Measurements from ENCODE around the gene GPHN. TPM values are rescaled to one million over a fixed set of nuclear protein-coding genes. Genes with fewer than 3 reads are reported as not detected.

Gene GPHN
- total RNA-seq: 10 to 100 TPM; 24.4 to 45.1 (median 31.5) TPM

- Histone ChIP-seq H3K27me3 (no peaks in the 10 kb centered on the region), H3K27ac (peak within 1 kb of the TSS; percentile 86 to 93 (median 92)), H3K4me3 (peak within 1 kb of the TSS; percentile 75 to 95 (median 92)), H3K36me3 (no peaks in the 10 kb centered on the region), H3K9me3 (no peaks in the 10 kb centered on the region), H3K4me1 (peaks cover 8 to 20% (median 11%) of the 10 kb centered on the region in 4 donors)
- peak; percentile 98 to 99 for ATAC-seq (ENCODE audit: low FRiP score in 2 of 2)
- 1% methylated on average over 81 of the region's 91 CpGs; no CpG with 5 or more reads in 1 of the 2 donors for WGBS, 2 donors
- TF ChIP-seq POLR2A (IDR thresholded peaks at IDR 0.05) (peak in 3 of 4 donors; percentile 31 to 92 (median 82)), POLR2AphosphoS5 (IDR thresholded peaks at IDR 0.05) (peak; percentile 34 to 94), CTCF (IDR thresholded peaks at IDR 0.05) (peak in 4 of 6 experiments; percentile 19 to 48 (median 36)), EP300 (IDR thresholded peaks at IDR 0.05) (no peak)
- DNase-seq: peak; percentile 97 to 98
Observed at GRCh38 chr14:66507722-66508546, at the start of gene GPHN. Gene GPHN, plus strand, starts transcription at chr14:66508147.

- no peak for ATAC-seq (ENCODE audit: low FRiP score in 2 of 2)
- no peak overlapping the region for H3K4me3 ChIP-seq
Observed at GRCh38 chr14:66459603-66460002, 48.3 kb upstream of the GPHN start.

GRCh38 chr14:66464261-66464660 lies 43.7 kb upstream of the GPHN start:
- no peak for TF ChIP-seq EP300 (IDR thresholded peaks at IDR 0.05)
- TF ChIP-seq POLR2A (IDR thresholded peaks at IDR 0.05): no peak
- ATAC-seq (ENCODE audit: low FRiP score in 2 of 2): no peak
- Histone ChIP-seq H3K9me3 (no peaks in the 10 kb centered on the region), H3K4me3 (no peak overlapping the region), H3K36me3 (no peaks in the 10 kb centered on the region), H3K27me3 (no peaks in the 10 kb centered on the region), H3K27ac (no peak overlapping the region), H3K4me1 (no peaks in the 10 kb centered on the region)
- DNase-seq: no peak
- 96% methylated on average over 3 of the region's 3 CpGs for WGBS, 2 donors

More at GRCh38 chr14:66459603-66460002, 48.3 kb upstream of the GPHN start:
- no peak for TF ChIP-seq POLR2A (IDR thresholded peaks at IDR 0.05)
- Histone ChIP-seq H3K9me3 (no peaks in the 10 kb centered on the region), H3K36me3 (no peaks in the 10 kb centered on the region), H3K27ac (no peak overlapping the region), H3K27me3 (no peaks in the 10 kb centered on the region), H3K4me1 (no peaks in the 10 kb centered on the region)
- no peak for DNase-seq

GRCh38 chr14:66468778-66469367 lies 39.1 kb upstream of the GPHN start:
- no peaks in the 10 kb centered on the region for H3K36me3 ChIP-seq
- no peaks in the 10 kb centered on the region for H3K27me3 ChIP-seq
- no peak for ATAC-seq (ENCODE audit: low FRiP score in 2 of 2)
- WGBS, 2 donors: 83 to 95% methylated on average over 2 of the region's 2 CpGs
- no peak for DNase-seq
- H3K4me1 ChIP-seq: no peaks in the 10 kb centered on the region
- no peak overlapping the region for H3K27ac ChIP-seq
- TF ChIP-seq POLR2AphosphoS5 (IDR thresholded peaks at IDR 0.05) (no peak), POLR2A (IDR thresholded peaks at IDR 0.05) (no peak)
- H3K4me3 ChIP-seq: no peak overlapping the region
- H3K9me3 ChIP-seq: peaks cover 0 to 9% (median 5%) of the 10 kb centered on the region in 4 donors

GRCh38 chr14:66471584-66471983 lies 36.4 kb upstream of the GPHN start:
- H3K27ac ChIP-seq: no peak overlapping the region
- TF ChIP-seq POLR2AphosphoS5 (IDR thresholded peaks at IDR 0.05): no peak
- no peak for TF ChIP-seq CTCF (IDR thresholded peaks at IDR 0.05)
- TF ChIP-seq EP300 (IDR thresholded peaks at IDR 0.05): no peak
- TF ChIP-seq POLR2A (IDR thresholded peaks at IDR 0.05): no peak
- ATAC-seq (ENCODE audit: low FRiP score in 2 of 2): no peak
- H3K36me3 ChIP-seq: no peaks in the 10 kb centered on the region
- no peak for DNase-seq
- no peaks in the 10 kb centered on the region for H3K27me3 ChIP-seq
- peaks cover 0 to 9% (median 5%) of the 10 kb centered on the region in 4 donors for H3K9me3 ChIP-seq
- 74 to 83% methylated on average over 4 of the region's 4 CpGs for WGBS, 2 donors
- no peak overlapping the region for H3K4me3 ChIP-seq
- no peaks in the 10 kb centered on the region for H3K4me1 ChIP-seq

GRCh38 chr14:66472251-66472650 lies 35.7 kb upstream of the GPHN start:
- no peaks in the 10 kb centered on the region for H3K4me1 ChIP-seq

More at GRCh38 chr14:66472251-66472650, 35.7 kb upstream of the GPHN start:
- no peak for ATAC-seq (ENCODE audit: low FRiP score in 2 of 2)
- Histone ChIP-seq H3K27ac (no peak overlapping the region), H3K36me3 (no peaks in the 10 kb centered on the region), H3K4me3 (no peak overlapping the region), H3K27me3 (no peaks in the 10 kb centered on the region), H3K9me3 (peaks cover 0 to 9% (median 5%) of the 10 kb centered on the region in 4 donors)
- TF ChIP-seq POLR2A (IDR thresholded peaks at IDR 0.05) (no peak), POLR2AphosphoS5 (IDR thresholded peaks at IDR 0.05) (no peak), CTCF (IDR thresholded peaks at IDR 0.05) (no peak), EP300 (IDR thresholded peaks at IDR 0.05) (no peak)
- DNase-seq: no peak

Measured in upper lobe of left lung (tissue), 6 donors.